ENCODE measurements around the gene TMPRSS3.

Gene TMPRSS3

GRCh38 chr21:42407476-42407875 is 11.6 kb upstream of the TMPRSS3 start:
- Histone ChIP-seq H3K9ac (no peak overlapping the region), H3K4me2 (ENCODE audit: low read length) (no peak overlapping the region), H3K79me2 (no peaks in the 10 kb centered on the region), H3K4me3 (ENCODE audit: low read depth, low read length) (no peak overlapping the region), H3K9me3 (ENCODE audit: control insufficient read depth, low read length) (no peaks in the 10 kb centered on the region), H3K27me3 (ENCODE audit: control insufficient read depth, insufficient read depth, low read length) (no peaks in the 10 kb centered on the region), H3K4me1 (no peaks in the 10 kb centered on the region), H3K27ac (no peak overlapping the region), H3K36me3 (ENCODE audit: control insufficient read depth, insufficient read depth, low read length) (no peaks in the 10 kb centered on the region), H2AFZ (no peak overlapping the region)
- no peak for TF ChIP-seq CTCF (IDR thresholded peaks at IDR 0.05)

- no peak overlapping the region for H3K4me2 ChIP-seq (ENCODE audit: low read length)
- no peaks in the 10 kb centered on the region for H3K9me3 ChIP-seq (ENCODE audit: control insufficient read depth, low read length)
- H3K27me3 ChIP-seq (ENCODE audit: control insufficient read depth, insufficient read depth, low read length) = no peaks in the 10 kb centered on the region
- no peaks in the 10 kb centered on the region for H3K36me3 ChIP-seq (ENCODE audit: control insufficient read depth, insufficient read depth, low read length)
- H3K4me3 ChIP-seq (ENCODE audit: low read depth, low read length) = no peak overlapping the region
- no peak overlapping the region for H2AFZ ChIP-seq
- H3K27ac ChIP-seq = no peak overlapping the region
- no peak overlapping the region for H3K9ac ChIP-seq
- H3K79me2 ChIP-seq = no peaks in the 10 kb centered on the region
- TF ChIP-seq CTCF (IDR thresholded peaks at IDR 0.05) = no peak
- no peaks in the 10 kb centered on the region for H3K4me1 ChIP-seq
Measured at GRCh38 chr21:42406866-42407265, 11.0 kb upstream of the TMPRSS3 start.

- H3K27me3 ChIP-seq (ENCODE audit: control insufficient read depth, insufficient read depth, low read length) = no peaks in the 10 kb centered on the region
- H3K9me3 ChIP-seq (ENCODE audit: control insufficient read depth, low read length) = no peaks in the 10 kb centered on the region
- H2AFZ ChIP-seq = no peak overlapping the region
- no peaks in the 10 kb centered on the region for H3K79me2 ChIP-seq
- H3K27ac ChIP-seq = no peak overlapping the region
- H3K4me3 ChIP-seq (ENCODE audit: low read depth, low read length) = no peak overlapping the region
- no peak overlapping the region for H3K4me2 ChIP-seq (ENCODE audit: low read length)
- H3K4me1 ChIP-seq = no peaks in the 10 kb centered on the region
- no peak overlapping the region for H3K9ac ChIP-seq
- no peak for TF ChIP-seq CTCF (IDR thresholded peaks at IDR 0.05)
- no peaks in the 10 kb centered on the region for H3K36me3 ChIP-seq (ENCODE audit: control insufficient read depth, insufficient read depth, low read length)
Measured at GRCh38 chr21:42406201-42406621, 10.4 kb upstream of the TMPRSS3 start.

- Histone ChIP-seq H3K9ac (no peak overlapping the region), H3K27ac (no peak overlapping the region), H3K4me1 (no peaks in the 10 kb centered on the region), H3K4me3 (ENCODE audit: low read depth, low read length) (no peak overlapping the region), H3K27me3 (ENCODE audit: control insufficient read depth, insufficient read depth, low read length) (no peaks in the 10 kb centered on the region), H3K79me2 (no peaks in the 10 kb centered on the region), H3K4me2 (ENCODE audit: low read length) (no peak overlapping the region), H3K36me3 (ENCODE audit: control insufficient read depth, insufficient read depth, low read length) (no peaks in the 10 kb centered on the region), H3K9me3 (ENCODE audit: control insufficient read depth, low read length) (no peaks in the 10 kb centered on the region), H2AFZ (no peak overlapping the region)
- TF ChIP-seq CTCF (IDR thresholded peaks at IDR 0.05) = no peak
Measured at GRCh38 chr21:42405064-42406013, 9.5 kb upstream of the TMPRSS3 start.

- Histone ChIP-seq H2AFZ (no peak overlapping the region), H3K27ac (no peak overlapping the region), H3K4me1 (no peaks in the 10 kb centered on the region), H3K27me3 (ENCODE audit: control insufficient read depth, insufficient read depth, low read length) (no peaks in the 10 kb centered on the region), H3K36me3 (ENCODE audit: control insufficient read depth, insufficient read depth, low read length) (no peaks in the 10 kb centered on the region), H3K9ac (no peak overlapping the region), H3K79me2 (no peaks in the 10 kb centered on the region), H3K4me3 (ENCODE audit: low read depth, low read length) (no peak overlapping the region), H3K9me3 (ENCODE audit: control insufficient read depth, low read length) (no peaks in the 10 kb centered on the region), H3K4me2 (ENCODE audit: low read length) (no peak overlapping the region)
- no peak for TF ChIP-seq CTCF (IDR thresholded peaks at IDR 0.05)
Measured at GRCh38 chr21:42404539-42404938, 8.7 kb upstream of the TMPRSS3 start.

Measured in parathyroid adenoma (tissue), 2 donors.